T-helper 9 cell (primary cell): ENCODE data around the gene TSPAN18.

Experiments used
- DNase-seq: peaks from one replicate; pipeline ENCODE4 v3.0.0-alpha.2; 2020

TSPAN18 gene

DNA sequence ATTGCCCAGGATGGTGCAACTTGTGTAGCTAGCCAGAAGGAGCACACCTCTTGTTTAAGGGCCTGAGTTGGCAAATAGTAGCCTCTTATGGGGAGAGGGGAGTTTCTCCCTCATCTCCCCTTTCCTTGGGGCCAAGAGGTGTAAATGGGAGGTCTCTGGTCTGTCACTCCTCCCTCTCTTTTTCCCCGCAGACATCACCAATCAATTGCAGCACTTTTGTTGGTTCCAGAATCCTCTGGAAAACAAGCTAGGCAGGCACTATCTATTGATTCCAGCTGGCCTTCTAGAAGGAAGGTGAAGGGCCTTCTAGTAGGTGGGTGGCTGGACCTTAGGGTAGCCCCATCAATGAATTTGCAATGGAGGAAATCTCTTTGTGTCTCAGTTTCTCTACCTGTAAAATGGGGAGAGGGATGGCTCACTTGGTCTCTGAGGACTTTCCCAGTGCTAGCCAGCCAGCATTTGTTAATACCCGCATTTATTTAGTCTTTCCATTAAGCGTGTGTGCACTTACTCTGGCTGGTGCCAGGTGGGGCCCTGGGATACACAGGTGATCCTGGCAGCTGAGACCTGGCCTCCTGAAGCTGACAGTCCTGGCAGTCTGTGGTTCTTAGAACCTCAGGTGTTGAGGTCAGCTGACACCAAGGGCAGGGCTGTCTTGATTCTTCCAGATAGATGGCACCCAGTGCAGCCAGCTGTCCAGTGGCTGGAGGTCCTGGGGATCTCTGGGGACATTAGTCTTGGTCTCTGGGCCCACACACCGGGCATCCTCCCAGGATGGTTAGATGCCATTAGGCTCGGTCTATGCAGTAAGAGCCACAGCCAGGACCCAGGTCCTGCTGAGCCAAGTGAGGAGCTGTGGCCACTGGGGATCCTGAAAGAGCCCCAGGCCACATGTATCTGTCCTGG, 51.7 kb downstream of the TSPAN18 start:
- DNase-seq, result no peak

GRCh38 chr11:44779736-44780520, 53.2 kb downstream of the TSPAN18 start:
- no peak for DNase-seq

- no peak for DNase-seq
Observed at GRCh38 chr11:44780940-44781631, 54.3 kb downstream of the TSPAN18 start.

- no peak for DNase-seq
Observed at GRCh38 chr11:44781655-44782054, 54.9 kb downstream of the TSPAN18 start.

DNA sequence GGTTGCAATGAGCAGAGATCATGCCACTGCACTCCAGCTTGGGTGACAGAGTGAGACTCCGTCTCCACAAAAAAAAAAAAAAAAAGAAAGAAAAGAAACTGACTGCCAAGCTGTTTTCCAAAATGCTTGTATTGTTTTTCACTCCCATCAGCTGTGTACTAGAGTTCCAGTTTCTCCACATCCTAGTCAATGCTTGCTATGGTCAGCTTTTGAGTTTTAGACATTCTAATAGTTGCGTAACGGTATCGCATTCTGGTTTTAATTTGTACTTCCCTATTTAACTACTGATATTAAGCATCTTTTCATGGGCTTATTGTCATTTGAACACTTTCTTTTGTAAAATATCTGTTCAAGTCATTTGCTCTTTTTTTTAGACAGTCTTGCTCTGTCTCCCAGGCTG, 55.7 kb downstream of the TSPAN18 start:
- no peak for DNase-seq

DNA sequence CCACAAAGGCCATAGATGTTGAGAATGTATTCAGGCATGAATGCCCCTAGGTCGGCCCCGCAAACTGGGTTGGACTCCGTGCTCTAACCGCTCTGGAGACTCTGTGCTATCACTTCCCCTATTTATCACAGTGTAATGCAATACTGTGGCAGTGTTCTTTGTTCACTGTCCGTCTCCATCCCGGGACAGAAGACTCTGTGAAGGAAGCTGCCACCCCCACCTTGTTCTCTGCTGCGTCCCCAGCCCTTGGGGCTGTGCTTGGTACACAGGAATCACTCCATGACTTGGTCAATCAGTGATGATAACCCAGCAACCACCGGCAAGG, 57.6 kb downstream of the TSPAN18 start:
- DNase-seq, result no peak

DNA sequence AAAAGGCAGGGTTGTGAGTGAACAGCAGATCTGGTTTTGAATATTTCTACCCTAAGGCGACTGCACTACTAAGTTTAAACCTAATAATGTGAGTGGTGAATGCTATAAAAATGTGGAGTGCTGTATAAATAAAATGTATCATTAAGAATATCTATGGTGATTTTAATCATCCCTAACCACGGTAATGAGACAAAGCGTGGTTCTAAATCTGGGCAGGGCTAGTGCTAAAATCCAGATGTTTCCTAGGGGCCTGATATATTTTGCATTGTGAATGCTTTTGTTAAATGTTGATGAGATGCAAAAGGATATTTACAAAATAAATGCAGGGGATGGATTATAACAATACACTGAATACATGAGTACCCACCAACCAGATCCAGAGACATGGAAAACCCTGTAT, 58.1 kb downstream of the TSPAN18 start:
- no peak for DNase-seq

DNA sequence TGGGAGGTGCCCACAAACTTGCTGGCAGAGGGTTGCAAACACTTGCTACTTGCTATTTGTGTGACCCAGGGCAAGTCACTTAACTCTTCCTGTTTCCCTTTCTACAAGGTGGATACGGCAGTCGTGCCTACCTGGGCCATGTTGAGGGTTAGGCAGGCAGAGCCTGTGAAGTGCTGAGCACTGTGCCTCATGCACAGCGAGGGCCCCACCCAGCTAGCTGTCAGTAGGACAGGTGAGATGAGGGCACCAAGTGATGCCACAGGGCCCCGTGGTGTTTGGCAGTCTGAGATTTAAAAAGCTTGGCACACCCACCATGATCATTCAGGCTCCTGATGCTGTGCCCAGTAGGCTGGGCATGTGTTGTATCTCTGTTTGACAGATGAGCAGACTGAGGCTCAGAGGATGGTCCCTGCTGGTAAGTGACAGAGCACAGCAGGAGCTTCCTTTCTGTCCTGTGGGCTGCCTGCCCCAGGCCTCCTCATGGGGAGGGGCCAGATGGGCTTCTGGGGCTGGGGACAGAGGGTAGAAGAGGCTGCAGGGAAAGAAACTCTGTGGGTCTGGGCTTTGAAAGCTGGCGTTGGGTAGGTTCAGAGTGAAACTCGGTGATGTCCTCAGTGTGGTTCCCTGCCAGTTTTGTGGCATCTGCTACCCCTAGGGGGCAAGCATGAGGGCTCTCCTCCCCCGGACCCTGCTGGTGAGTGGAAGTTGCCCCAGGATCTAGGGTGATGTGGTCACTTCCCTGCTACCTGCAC, 59.3 kb downstream of the TSPAN18 start:
- no peak for DNase-seq

DNA sequence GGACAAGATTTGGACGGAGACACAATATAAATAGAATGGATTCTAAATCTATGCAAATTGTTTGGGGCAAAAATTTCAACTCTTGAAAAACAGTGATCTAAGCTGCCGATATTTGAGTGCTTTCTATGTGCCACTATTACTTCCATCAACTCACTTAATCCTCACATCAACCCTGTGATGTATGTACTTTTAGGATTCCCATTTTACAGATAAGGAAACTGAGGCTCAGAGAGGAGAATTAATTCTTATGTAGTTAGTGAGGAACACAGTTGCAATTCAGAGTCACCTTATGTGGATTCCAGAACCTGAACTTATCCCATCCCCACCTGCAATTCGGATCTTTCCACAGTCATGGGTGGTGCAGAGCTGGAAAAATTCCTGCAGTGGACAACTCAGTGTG, 60.3 kb downstream of the TSPAN18 start:
- no peak for DNase-seq

DNA sequence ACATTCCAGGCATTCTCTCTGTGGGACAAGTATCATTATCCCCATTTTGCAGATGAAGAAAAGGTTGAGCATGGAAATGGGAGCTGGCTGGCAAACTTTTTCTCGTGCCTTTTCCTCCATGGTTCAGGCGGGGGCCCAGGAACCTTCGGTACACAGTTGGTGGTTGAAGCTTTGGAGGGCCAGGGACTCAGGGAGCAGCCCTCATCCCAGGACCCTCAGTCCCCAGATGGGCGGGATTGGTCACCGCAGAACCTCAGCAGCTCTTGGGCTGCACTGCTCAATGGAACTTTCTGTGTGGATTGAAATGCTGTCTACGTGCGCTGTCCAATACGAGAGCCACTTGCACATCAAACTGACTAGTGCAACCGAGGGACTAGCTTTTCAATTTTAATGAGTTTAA, 61.2 kb downstream of the TSPAN18 start:
- no peak for DNase-seq

DNA sequence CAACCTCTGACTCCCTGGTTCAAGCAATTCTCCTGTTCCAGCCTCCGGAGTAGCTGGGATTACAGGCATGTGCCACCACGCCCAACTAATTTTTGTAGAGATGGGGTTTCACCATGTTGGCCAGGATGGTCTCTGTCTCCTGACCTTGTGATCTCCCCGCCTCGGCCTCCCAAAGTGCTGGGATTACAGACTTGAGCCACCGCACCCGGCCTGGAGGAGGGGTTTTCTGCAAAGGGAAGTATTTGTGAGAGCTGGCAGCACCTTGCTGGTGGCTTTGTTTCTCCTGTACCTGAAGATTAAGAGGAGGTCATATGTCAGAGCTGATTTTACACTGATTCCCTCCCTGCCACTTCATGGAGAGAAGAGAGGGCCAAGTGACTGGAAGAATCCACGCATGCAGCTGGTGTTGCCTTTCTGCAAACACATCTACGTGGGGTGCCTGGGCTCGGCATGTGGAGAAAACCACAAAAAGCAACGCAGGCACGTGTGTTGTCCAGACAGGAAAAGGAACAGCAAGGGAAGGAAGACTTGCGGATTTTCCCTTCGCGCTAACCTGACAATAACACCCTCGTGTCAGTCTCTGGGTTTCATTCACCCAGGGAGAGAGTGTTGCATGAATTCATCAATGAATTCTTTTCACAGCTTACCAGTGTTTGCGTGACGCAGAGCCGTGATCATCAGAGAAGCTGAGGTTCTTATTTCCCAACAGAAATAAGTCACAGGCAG, 61.9 kb downstream of the TSPAN18 start:
- no peak for DNase-seq

GRCh38 chr11:44789496-44789895, 62.7 kb downstream of the TSPAN18 start:
- no peak for DNase-seq

DNA sequence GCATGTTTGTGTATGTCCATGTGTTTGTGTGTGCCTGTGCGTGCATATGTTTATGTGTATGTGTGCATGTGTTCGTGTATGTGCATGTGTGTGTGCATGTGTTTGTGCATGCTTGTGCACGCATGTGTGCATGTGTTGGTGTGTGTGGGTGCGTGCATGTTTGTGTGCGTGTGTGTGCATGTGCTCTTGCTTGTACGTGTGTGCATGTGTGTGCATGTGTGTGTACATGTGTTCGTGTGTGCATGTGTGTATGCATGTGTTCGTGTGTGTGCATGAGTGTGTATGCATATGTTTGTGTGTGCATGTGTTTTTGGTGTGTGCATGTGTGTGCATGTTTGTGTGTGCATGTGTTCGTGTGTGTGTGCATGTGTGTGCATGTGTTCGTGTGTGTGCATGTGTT, 63.4 kb downstream of the TSPAN18 start:
- DNase-seq, result no peak

- DNase-seq, result no peak
Observed at GRCh38 chr11:44791316-44791925, 64.7 kb downstream of the TSPAN18 start.

GRCh38 chr11:44792171-44792570, 65.4 kb downstream of the TSPAN18 start:
- no peak for DNase-seq

GRCh38 chr11:44793350-44794090, 66.8 kb downstream of the TSPAN18 start:
- no peak for DNase-seq

DNA sequence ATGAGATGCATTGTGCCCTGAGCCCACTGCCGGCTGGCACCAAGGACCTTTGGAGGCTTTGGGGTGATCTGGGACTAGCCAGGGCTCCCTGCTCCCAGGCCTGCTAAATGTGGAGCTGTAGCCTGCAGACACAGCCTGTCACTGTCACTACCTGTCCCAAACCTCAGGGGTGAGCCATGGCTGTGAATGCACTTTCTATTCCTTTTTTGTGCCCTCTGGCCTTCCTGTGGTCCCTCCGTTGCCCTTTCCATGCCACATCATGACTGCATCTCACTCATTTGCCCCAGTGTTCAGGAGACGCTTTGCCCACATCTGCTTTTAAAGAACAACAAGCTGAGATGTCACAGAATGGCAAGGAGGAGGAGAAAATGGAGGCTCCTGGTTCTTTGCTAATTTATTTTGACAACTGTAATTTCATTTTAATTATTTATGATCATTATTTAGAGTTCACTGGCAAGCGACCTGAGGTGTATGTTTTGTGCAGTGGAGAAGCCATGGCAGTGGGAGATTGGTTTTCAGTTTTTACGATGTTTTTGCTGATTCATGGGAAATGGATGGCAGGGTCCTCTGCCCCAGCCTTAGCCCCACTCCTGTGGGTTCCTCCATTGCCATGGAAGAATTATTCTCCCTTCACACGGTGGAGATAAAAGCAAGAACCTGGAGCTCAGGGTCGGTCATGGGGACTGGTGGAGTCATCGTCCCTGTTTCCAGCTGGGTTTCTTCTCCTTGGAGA, 69.2 kb downstream of the TSPAN18 start:
- DNase-seq, result no peak

DNA sequence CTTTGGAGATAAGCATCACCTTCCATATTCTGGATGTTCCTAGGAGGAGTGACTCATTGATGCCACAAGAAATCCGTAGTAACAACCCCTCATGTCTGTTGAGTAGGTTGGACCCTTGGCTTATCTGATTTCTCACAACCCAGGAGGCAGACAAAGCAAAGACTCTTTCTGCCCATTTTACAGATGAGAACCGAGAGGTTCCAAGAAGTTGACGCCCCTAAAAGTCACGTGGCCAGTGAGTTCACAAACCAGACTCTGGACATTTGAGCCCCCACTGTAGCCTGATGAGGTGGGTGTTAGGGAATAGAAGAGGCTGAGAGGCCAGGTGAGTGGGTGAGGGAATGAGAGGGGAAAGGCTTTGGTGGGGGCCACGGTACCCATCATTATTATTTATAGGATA, 70.3 kb downstream of the TSPAN18 start:
- no peak for DNase-seq

- no peak for DNase-seq
Observed at GRCh38 chr11:44797886-44798606, 71.3 kb downstream of the TSPAN18 start.

- no peak for DNase-seq
Observed at GRCh38 chr11:44798607-44798972, 71.8 kb downstream of the TSPAN18 start.
